DOHH2 (cell line): ENCODE data around the gene PCCA.
"Not testable (repeated sequence)": the region's sequence is repeated elsewhere in the genome, so short reads cannot be mapped to it uniquely, and the experiment has no call there.

Experiments
- H3F3A ChIP-seq: fragments of 200-600 bp; sonication (generic), shearing (Covaris generic); 2 replicates; pipeline ENCODE4 v1.6.0; 2016; ENCODE audit warnings: antibody characterized with exemption, mild to moderate bottlenecking; ENCODE audit not compliant: control insufficient read depth, insufficient read depth
- H3K27ac ChIP-seq: fragments of 200-600 bp; sonication (generic); 2 replicates; pipeline ENCODE4 v1.5.1; 2014; ENCODE audit warnings: low read depth, mild to moderate bottlenecking, low read length, moderate library complexity
- H3K27me3 ChIP-seq: fragments of 200-600 bp; sonication (generic); 2 replicates; pipeline ENCODE4 v1.6.1; 2014; ENCODE audit warnings: mild to moderate bottlenecking, low read length, mixed read lengths; ENCODE audit not compliant: control insufficient read depth
- H3K36me3 ChIP-seq: fragments of 200-600 bp; sonication (generic); 2 replicates; pipeline ENCODE4 v1.6.1; 2014; ENCODE audit warnings: mild to moderate bottlenecking, low read length, moderate library complexity, mixed read lengths; ENCODE audit not compliant: control insufficient read depth
- H3K4me1 ChIP-seq: fragments of 200-600 bp; sonication (generic); 2 replicates; pipeline ENCODE4 v1.6.1; 2014; ENCODE audit warnings: mild to moderate bottlenecking, low read length, mixed read lengths; ENCODE audit not compliant: control insufficient read depth
- H3K4me2 ChIP-seq: fragments of 200-600 bp; sonication (generic); 2 replicates; pipeline ENCODE4 v1.6.0; 2014; ENCODE audit warnings: mild to moderate bottlenecking, low read length, moderate library complexity
- H3K4me3 ChIP-seq: fragments of 200-600 bp; sonication (generic); 2 replicates; pipeline ENCODE4 v1.5.1; 2014; ENCODE audit warnings: mild to moderate bottlenecking, low read length, mixed read lengths
- H3K79me2 ChIP-seq: fragments of 200-600 bp; sonication (generic); 2 replicates; pipeline ENCODE4 v1.6.1; 2014; ENCODE audit warnings: mild to moderate bottlenecking, low read length, mixed read lengths; ENCODE audit not compliant: control insufficient read depth
- H3K9me2 ChIP-seq: fragments of 200-600 bp; sonication (generic); replicated peaks from 2 replicates; pipeline ENCODE4 v1.6.1; 2014; ENCODE audit warnings: mild to moderate bottlenecking, low read length, mixed read lengths; ENCODE audit not compliant: control insufficient read depth
- H3K9me3 ChIP-seq: fragments of 200-600 bp; sonication (generic); 2 replicates; pipeline ENCODE4 v1.6.1; 2014; ENCODE audit warnings: antibody characterized with exemption, low read length, mixed read lengths; ENCODE audit not compliant: control insufficient read depth, insufficient read depth
- H4K20me1 ChIP-seq: fragments of 200-600 bp; sonication (generic); 2 replicates; pipeline ENCODE4 v1.6.0; 2014; ENCODE audit warnings: low read depth, mild to moderate bottlenecking, antibody characterized with exemption, low read length, moderate library complexity; ENCODE audit not compliant: control insufficient read depth, insufficient read depth
- CTCF ChIP-seq: fragments of 200-600 bp; sonication (generic); IDR thresholded peaks from one replicate; pipeline ENCODE4 v1.5.1; 2014; ENCODE audit warnings: antibody characterized with exemption, mild to moderate bottlenecking, low read depth, low read length; ENCODE audit not compliant: poor library complexity, severe bottlenecking
- EZH2phosphoT487 ChIP-seq: fragments of 200-600 bp; sonication (generic); IDR thresholded peaks from 2 replicates; pipeline ENCODE4 v1.6.1; 2017; ENCODE audit warnings: borderline replicate concordance, mild to moderate bottlenecking, antibody characterized with exemption, low read length, moderate library complexity, mixed read lengths

Gene PCCA

GRCh38 chr13:100280681-100281080 lies 191.8 kb downstream of the PCCA start:
- Histone ChIP-seq H3K9me3 (no peaks in the 10 kb centered on the region), H3K4me1 (no peaks in the 10 kb centered on the region), H3K4me3 (no peak overlapping the region), H3K27me3 (no peaks in the 10 kb centered on the region), H3K27ac (no peak overlapping the region), H3K36me3 (no peaks in the 10 kb centered on the region), H3F3A (no peaks in the 10 kb centered on the region), H3K79me2 (no peaks in the 10 kb centered on the region), H3K4me2 (no peak overlapping the region), H3K9me2 (no peaks in the 10 kb centered on the region), H4K20me1 (no peaks in the 10 kb centered on the region)
- TF ChIP-seq EZH2phosphoT487: no peak
- TF ChIP-seq CTCF: no peak

GRCh38 chr13:100282306-100282705 lies 193.4 kb downstream of the PCCA start:
- not testable (repeated sequence) for H3K36me3 ChIP-seq, H3K79me2 ChIP-seq, H3K4me2 ChIP-seq, H3K4me3 ChIP-seq, H3K4me1 ChIP-seq, H3K27me3 ChIP-seq, H3K9me2 ChIP-seq, H3K9me3 ChIP-seq, H4K20me1 ChIP-seq, H3K27ac ChIP-seq, H3F3A ChIP-seq

GRCh38 chr13:100290165-100290801 lies 201.4 kb downstream of the PCCA start:
- Histone ChIP-seq H3K9me2 (no peaks in the 10 kb centered on the region), H3K27ac (no peak overlapping the region), H3K4me1 (no peaks in the 10 kb centered on the region), H4K20me1 (no peaks in the 10 kb centered on the region), H3K36me3 (no peaks in the 10 kb centered on the region), H3K4me3 (no peak overlapping the region), H3K4me2 (no peak overlapping the region), H3F3A (no peaks in the 10 kb centered on the region), H3K27me3 (no peaks in the 10 kb centered on the region), H3K9me3 (no peaks in the 10 kb centered on the region), H3K79me2 (no peaks in the 10 kb centered on the region)
- no peak for TF ChIP-seq CTCF
- no peak for TF ChIP-seq EZH2phosphoT487

GRCh38 chr13:100291624-100292023 lies 202.7 kb downstream of the PCCA start:
- Histone ChIP-seq H4K20me1 (no peaks in the 10 kb centered on the region), H3K9me2 (no peaks in the 10 kb centered on the region), H3K4me3 (no peak overlapping the region), H3K9me3 (no peaks in the 10 kb centered on the region), H3K4me2 (no peak overlapping the region), H3K79me2 (no peaks in the 10 kb centered on the region), H3K27me3 (no peaks in the 10 kb centered on the region), H3K27ac (no peak overlapping the region), H3K4me1 (no peaks in the 10 kb centered on the region), H3F3A (no peaks in the 10 kb centered on the region), H3K36me3 (no peaks in the 10 kb centered on the region)
- no peak for TF ChIP-seq CTCF
- TF ChIP-seq EZH2phosphoT487: no peak
